ENCODE data around the gene DPM1. TPM values are rescaled to one million over a fixed set of nuclear protein-coding genes. Genes with fewer than 3 reads are reported as not detected.

The DPM1 gene
- total and polyA plus RNA-seq, 2 donors from 2014 or later, result 32.4 to 53.2 TPM

GRCh38 chr20:50903353-50904051 lies 54.8 kb downstream of the DPM1 start:
- no peak overlapping the region for H3K27ac ChIP-seq (ENCODE audit: low read depth in 2 of 2, low read length in 2 of 2)
- DNase-seq, result no peak
- FAIRE-seq, result no peak
- intact Hi-C loops (cut with DNase I), result no loop called here
- TF ChIP-seq, protein P1, sequence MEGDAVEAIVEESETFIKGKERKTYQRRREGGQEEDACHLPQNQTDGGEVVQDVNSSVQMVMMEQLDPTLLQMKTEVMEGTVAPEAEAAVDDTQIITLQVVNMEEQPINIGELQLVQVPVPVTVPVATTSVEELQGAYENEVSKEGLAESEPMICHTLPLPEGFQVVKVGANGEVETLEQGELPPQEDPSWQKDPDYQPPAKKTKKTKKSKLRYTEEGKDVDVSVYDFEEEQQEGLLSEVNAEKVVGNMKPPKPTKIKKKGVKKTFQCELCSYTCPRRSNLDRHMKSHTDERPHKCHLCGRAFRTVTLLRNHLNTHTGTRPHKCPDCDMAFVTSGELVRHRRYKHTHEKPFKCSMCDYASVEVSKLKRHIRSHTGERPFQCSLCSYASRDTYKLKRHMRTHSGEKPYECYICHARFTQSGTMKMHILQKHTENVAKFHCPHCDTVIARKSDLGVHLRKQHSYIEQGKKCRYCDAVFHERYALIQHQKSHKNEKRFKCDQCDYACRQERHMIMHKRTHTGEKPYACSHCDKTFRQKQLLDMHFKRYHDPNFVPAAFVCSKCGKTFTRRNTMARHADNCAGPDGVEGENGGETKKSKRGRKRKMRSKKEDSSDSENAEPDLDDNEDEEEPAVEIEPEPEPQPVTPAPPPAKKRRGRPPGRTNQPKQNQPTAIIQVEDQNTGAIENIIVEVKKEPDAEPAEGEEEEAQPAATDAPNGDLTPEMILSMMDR (IDR thresholded peaks at IDR 0.05; ENCODE audit: borderline replicate concordance, extremely low read depth, insufficient read depth), result no peak
- no peak overlapping the region for H3K9ac ChIP-seq (ENCODE audit: low read length in 3 of 3)
- H3K27me3 ChIP-seq (ENCODE audit: control insufficient read depth, insufficient read depth, low read length), result no peaks in the 10 kb centered on the region
- H3K36me3 ChIP-seq (ENCODE audit: control insufficient read depth in 2 of 3, insufficient read depth in 3 of 3, low read length in 3 of 3), result peaks cover 9 to 18% (median 9%) of the 10 kb centered on the region in 3 donors
- H3K4me1 ChIP-seq (ENCODE audit: control insufficient read depth in 2 of 3, insufficient read depth in 2 of 3, low read depth in 1 of 3, low read length in 3 of 3), result peaks cover 0 to 7% (median 0%) of the 10 kb centered on the region in 3 donors
- no peak overlapping the region for H3K4me3 ChIP-seq (ENCODE audit: low read length in 3 of 3)
- no peaks in the 10 kb centered on the region for H3K9me3 ChIP-seq (ENCODE audit: control insufficient read depth in 2 of 3, insufficient read depth in 1 of 3, low read length in 3 of 3)

DNA sequence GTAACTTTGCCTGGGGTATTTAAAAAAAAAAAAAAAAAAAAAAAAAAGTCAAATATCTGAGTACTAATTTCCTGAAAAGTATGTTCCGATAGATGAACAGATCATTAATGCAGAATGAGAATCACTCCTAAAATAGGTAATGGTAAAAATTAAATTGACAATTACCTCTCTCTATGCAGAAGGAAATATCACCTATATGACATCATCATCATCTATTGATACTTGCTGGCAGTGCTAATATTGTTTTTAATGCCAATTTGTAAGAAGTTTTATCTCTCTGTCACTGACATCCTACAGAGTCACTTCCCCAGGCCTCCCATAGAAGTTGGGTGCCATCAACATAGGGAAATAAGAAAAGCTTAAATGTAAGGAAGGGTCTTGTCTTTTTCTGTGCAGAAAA lies 57.0 kb downstream of the DPM1 start:
- Histone ChIP-seq H3K4me3 (ENCODE audit: low read length in 3 of 3) (no peak overlapping the region), H3K27me3 (ENCODE audit: control insufficient read depth, insufficient read depth, low read length) (no peaks in the 10 kb centered on the region), H3K4me1 (ENCODE audit: control insufficient read depth in 2 of 3, insufficient read depth in 2 of 3, low read depth in 1 of 3, low read length in 3 of 3) (peaks cover 0 to 7% (median 0%) of the 10 kb centered on the region in 3 donors), H3K27ac (ENCODE audit: low read depth in 2 of 2, low read length in 2 of 2) (no peak overlapping the region), H3K36me3 (ENCODE audit: control insufficient read depth in 2 of 3, insufficient read depth in 3 of 3, low read length in 3 of 3) (peaks cover 9 to 32% (median 18%) of the 10 kb centered on the region in 3 donors), H3K9me3 (ENCODE audit: control insufficient read depth in 2 of 3, insufficient read depth in 1 of 3, low read length in 3 of 3) (no peaks in the 10 kb centered on the region), H3K9ac (ENCODE audit: low read length in 3 of 3) (no peak overlapping the region)
- intact Hi-C loops (cut with DNase I), result no loop called here
- TF ChIP-seq, protein P1 (IDR thresholded peaks at IDR 0.05; ENCODE audit: borderline replicate concordance, extremely low read depth, insufficient read depth), result no peak
- DNase-seq (no peak), FAIRE-seq (no peak)

- no peak for FAIRE-seq
- intact Hi-C loops (cut with DNase I), result no loop called here
- H3K4me1 ChIP-seq (ENCODE audit: control insufficient read depth in 2 of 3, insufficient read depth in 2 of 3, low read depth in 1 of 3, low read length in 3 of 3), result peaks cover 0 to 7% (median 0%) of the 10 kb centered on the region in 3 donors
- no peak overlapping the region for H3K9ac ChIP-seq (ENCODE audit: low read length in 3 of 3)
- DNase-seq, result no peak
- H3K4me3 ChIP-seq (ENCODE audit: low read length in 3 of 3), result no peak overlapping the region
- no peak overlapping the region for H3K27ac ChIP-seq (ENCODE audit: low read depth in 2 of 2, low read length in 2 of 2)
- H3K36me3 ChIP-seq (ENCODE audit: control insufficient read depth in 2 of 3, insufficient read depth in 3 of 3, low read length in 3 of 3), result peaks cover 9 to 32% (median 18%) of the 10 kb centered on the region in 3 donors
- H3K27me3 ChIP-seq (ENCODE audit: control insufficient read depth, insufficient read depth, low read length), result no peaks in the 10 kb centered on the region
- no peaks in the 10 kb centered on the region for H3K9me3 ChIP-seq (ENCODE audit: control insufficient read depth in 2 of 3, insufficient read depth in 1 of 3, low read length in 3 of 3)
- TF ChIP-seq, protein P1 (IDR thresholded peaks at IDR 0.05; ENCODE audit: borderline replicate concordance, extremely low read depth, insufficient read depth), result no peak
These were observed 58.1 kb downstream of the DPM1 start for GRCh38 chr20:50900261-50900660.

All from kidney (tissue), 14 donors.